ENCODE data around the gene MTUS2.

The MTUS2 gene

GRCh38 chr13:29222458-29222857 lies 402.3 kb downstream of the MTUS2 start:
- no peak for FAIRE-seq
- no peak for TF ChIP-seq POLR2A (IDR thresholded peaks at IDR 0.05; ENCODE audit: low read depth, low read length)
- no peak for DNase-seq (ENCODE audit: insufficient read length, low spot score)

- TF ChIP-seq POLR2A (IDR thresholded peaks at IDR 0.05; ENCODE audit: low read depth, low read length) = no peak
- DNase-seq (ENCODE audit: insufficient read length, low spot score) (no peak), FAIRE-seq (no peak)
Measured at GRCh38 chr13:29224206-29224605, 404.1 kb downstream of the MTUS2 start.

- no peak for FAIRE-seq
- TF ChIP-seq POLR2A (IDR thresholded peaks at IDR 0.05; ENCODE audit: low read depth, low read length) = no peak
- DNase-seq (ENCODE audit: insufficient read length, low spot score) = no peak
Measured at GRCh38 chr13:29227576-29227975, 407.4 kb downstream of the MTUS2 start.

GRCh38 chr13:29230299-29230845 lies 410.2 kb downstream of the MTUS2 start:
- TF ChIP-seq POLR2A (IDR thresholded peaks at IDR 0.05; ENCODE audit: low read depth, low read length) = no peak
- DNase-seq (ENCODE audit: insufficient read length, low spot score) (no peak), FAIRE-seq (no peak)

- no peak for TF ChIP-seq POLR2A (IDR thresholded peaks at IDR 0.05; ENCODE audit: low read depth, low read length)
- no peak for FAIRE-seq
- DNase-seq (ENCODE audit: insufficient read length, low spot score) = no peak
Measured at GRCh38 chr13:29239653-29240525, 419.8 kb downstream of the MTUS2 start.

- DNase-seq (ENCODE audit: insufficient read length, low spot score) = no peak
- FAIRE-seq = no peak
- no peak for TF ChIP-seq POLR2A (IDR thresholded peaks at IDR 0.05; ENCODE audit: low read depth, low read length)
Measured at GRCh38 chr13:29254626-29255370, 434.7 kb downstream of the MTUS2 start.

- FAIRE-seq (no peak), DNase-seq (ENCODE audit: insufficient read length, low spot score) (no peak)
- TF ChIP-seq POLR2A (IDR thresholded peaks at IDR 0.05; ENCODE audit: low read depth, low read length) = no peak
Measured at GRCh38 chr13:29255567-29255966, 435.4 kb downstream of the MTUS2 start.

- no peak for TF ChIP-seq POLR2A (IDR thresholded peaks at IDR 0.05; ENCODE audit: low read depth, low read length)
- FAIRE-seq = no peak
- DNase-seq (ENCODE audit: insufficient read length, low spot score) = no peak
Measured at GRCh38 chr13:29260684-29261083, 440.5 kb downstream of the MTUS2 start.

GRCh38 chr13:29266261-29266660 lies 446.1 kb downstream of the MTUS2 start:
- FAIRE-seq (no peak), DNase-seq (ENCODE audit: insufficient read length, low spot score) (no peak)
- no peak for TF ChIP-seq POLR2A (IDR thresholded peaks at IDR 0.05; ENCODE audit: low read depth, low read length)

GRCh38 chr13:29266756-29267733 lies 446.9 kb downstream of the MTUS2 start:
- DNase-seq (ENCODE audit: insufficient read length, low spot score) = no peak
- FAIRE-seq = no peak
- no peak for TF ChIP-seq POLR2A (IDR thresholded peaks at IDR 0.05; ENCODE audit: low read depth, low read length)

- no peak for TF ChIP-seq POLR2A (IDR thresholded peaks at IDR 0.05; ENCODE audit: low read depth, low read length)
- no peak for FAIRE-seq
- no peak for DNase-seq (ENCODE audit: insufficient read length, low spot score)
Measured at GRCh38 chr13:29270271-29270985, 450.3 kb downstream of the MTUS2 start.

- no peak for TF ChIP-seq POLR2A (IDR thresholded peaks at IDR 0.05; ENCODE audit: low read depth, low read length)
- DNase-seq (ENCODE audit: insufficient read length, low spot score) (no peak), FAIRE-seq (no peak)
Measured at GRCh38 chr13:29271606-29272005, 451.5 kb downstream of the MTUS2 start.
